Bronchial epithelial cell (primary cell): ENCODE results near the gene ANKRD13D. TPM values are rescaled to one million over a fixed set of nuclear protein-coding genes. Genes with fewer than 3 reads are reported as not detected.

Source experiments
- DNase-seq: peaks from one replicate; pipeline ENCODE4 v3.0.0-alpha.2; 2010; ENCODE audit warnings: low read depth
- FAIRE-seq: peaks from 2 replicates; lab custom pipeline; 2011; peaks lifted over from hg19 to GRCh38; lab: Jason Lieb, UNC
- H3K27me3 ChIP-seq: 2 replicates; pipeline ENCODE4 v1.5.1; 2011; ENCODE audit warnings: low read length; ENCODE audit not compliant: control insufficient read depth, insufficient read depth
- H3K36me3 ChIP-seq: 2 replicates; pipeline ENCODE4 v1.5.1; 2011; ENCODE audit warnings: low read length; ENCODE audit not compliant: control insufficient read depth, insufficient read depth
- H3K4me3 ChIP-seq: 2 replicates; pipeline ENCODE4 v1.5.1; 2011; ENCODE audit warnings: mild to moderate bottlenecking, low read depth, low read length, control low read depth
- total RNA-seq: library from RNA; depleted of rRNA; stranded (reverse); fragments of >200 nt; gene quantifications from 2 replicates; pipeline ENCODE4 v1.2.1, GENCODE V29; 2014
- TF ChIP-seq, protein P1 (sequence below): IDR thresholded peaks from 2 replicates; pipeline ENCODE4 v1.5.1; 2011; ENCODE audit warnings: mild to moderate bottlenecking, moderate library complexity, low read length, control low read depth, inconsistent platforms; ENCODE audit not compliant: insufficient read depth, severe bottlenecking

Gene ANKRD13D
- total RNA-seq, 1 donor from 2014 or later, result 22.4 TPM

DNA sequence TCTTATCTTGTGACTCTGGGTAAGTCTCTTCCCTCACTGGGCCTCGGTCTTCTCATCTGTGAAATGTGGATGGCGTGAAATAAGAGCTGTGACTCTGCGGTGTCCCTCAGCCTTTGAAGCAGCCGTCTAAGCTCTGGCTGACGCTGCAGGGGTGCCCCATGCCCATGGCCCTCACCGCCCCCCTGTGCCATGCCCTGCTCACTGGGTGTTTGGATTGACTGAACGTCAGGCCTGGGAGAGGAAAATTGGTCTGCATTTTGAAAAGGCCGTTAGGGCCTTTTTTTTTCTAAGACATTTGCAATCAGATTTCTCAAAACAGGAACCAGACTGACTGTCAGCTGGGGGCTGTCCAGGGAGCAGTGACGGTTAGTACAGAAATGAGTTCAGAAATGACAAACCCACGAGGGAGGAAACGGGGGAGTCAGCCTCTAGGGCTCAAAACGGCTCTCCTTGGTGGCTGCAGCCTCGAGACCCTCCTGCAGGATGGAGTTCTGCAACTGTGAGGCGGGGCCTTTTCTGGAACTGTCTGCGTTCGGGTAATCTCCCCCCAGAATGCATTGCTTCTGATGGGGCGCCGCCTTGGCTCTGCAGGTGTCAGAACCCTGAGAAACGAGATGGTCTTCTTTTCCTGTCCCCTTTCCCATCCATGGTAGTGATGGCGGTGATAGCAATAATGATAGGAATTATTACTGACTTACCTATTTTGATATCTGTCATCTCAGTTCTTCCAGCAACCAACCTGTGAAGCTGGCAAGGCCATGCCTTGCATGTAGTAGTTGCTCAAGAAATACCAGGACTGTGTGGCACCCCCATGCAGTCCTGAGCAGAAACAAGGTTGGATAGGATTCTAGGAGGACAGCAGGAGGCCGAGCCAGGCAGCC, 20.8 kb upstream of the ANKRD13D start:
- TF ChIP-seq, protein P1, sequence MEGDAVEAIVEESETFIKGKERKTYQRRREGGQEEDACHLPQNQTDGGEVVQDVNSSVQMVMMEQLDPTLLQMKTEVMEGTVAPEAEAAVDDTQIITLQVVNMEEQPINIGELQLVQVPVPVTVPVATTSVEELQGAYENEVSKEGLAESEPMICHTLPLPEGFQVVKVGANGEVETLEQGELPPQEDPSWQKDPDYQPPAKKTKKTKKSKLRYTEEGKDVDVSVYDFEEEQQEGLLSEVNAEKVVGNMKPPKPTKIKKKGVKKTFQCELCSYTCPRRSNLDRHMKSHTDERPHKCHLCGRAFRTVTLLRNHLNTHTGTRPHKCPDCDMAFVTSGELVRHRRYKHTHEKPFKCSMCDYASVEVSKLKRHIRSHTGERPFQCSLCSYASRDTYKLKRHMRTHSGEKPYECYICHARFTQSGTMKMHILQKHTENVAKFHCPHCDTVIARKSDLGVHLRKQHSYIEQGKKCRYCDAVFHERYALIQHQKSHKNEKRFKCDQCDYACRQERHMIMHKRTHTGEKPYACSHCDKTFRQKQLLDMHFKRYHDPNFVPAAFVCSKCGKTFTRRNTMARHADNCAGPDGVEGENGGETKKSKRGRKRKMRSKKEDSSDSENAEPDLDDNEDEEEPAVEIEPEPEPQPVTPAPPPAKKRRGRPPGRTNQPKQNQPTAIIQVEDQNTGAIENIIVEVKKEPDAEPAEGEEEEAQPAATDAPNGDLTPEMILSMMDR, result no peak
- no peaks in the 10 kb centered on the region for H3K27me3 ChIP-seq
- H3K36me3 ChIP-seq, result peaks cover 21% of the 10 kb centered on the region
- DNase-seq, result no peak
- FAIRE-seq, result no peak
- H3K4me3 ChIP-seq, result peak overlapping the region; percentile 76

DNA sequence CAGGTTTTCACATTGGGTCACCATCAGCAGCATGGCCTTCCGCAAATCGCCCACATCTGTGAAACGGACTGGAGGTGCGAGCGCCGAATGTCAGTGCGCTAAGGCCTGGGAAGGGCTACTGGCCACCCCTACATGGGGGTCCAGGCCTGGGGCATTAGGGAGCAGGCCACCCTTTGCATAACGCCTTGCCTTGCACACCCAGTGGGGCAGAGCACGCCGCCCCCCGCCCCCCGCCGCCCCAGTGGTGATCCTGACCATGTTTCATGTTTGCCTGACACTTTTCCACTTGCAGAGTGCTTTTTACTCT, 20.2 kb upstream of the ANKRD13D start:
- TF ChIP-seq, protein P1, result no peak
- DNase-seq (no peak), FAIRE-seq (no peak)
- Histone ChIP-seq H3K27me3 (no peaks in the 10 kb centered on the region), H3K36me3 (peaks cover 21% of the 10 kb centered on the region), H3K4me3 (no peak overlapping the region)

DNA sequence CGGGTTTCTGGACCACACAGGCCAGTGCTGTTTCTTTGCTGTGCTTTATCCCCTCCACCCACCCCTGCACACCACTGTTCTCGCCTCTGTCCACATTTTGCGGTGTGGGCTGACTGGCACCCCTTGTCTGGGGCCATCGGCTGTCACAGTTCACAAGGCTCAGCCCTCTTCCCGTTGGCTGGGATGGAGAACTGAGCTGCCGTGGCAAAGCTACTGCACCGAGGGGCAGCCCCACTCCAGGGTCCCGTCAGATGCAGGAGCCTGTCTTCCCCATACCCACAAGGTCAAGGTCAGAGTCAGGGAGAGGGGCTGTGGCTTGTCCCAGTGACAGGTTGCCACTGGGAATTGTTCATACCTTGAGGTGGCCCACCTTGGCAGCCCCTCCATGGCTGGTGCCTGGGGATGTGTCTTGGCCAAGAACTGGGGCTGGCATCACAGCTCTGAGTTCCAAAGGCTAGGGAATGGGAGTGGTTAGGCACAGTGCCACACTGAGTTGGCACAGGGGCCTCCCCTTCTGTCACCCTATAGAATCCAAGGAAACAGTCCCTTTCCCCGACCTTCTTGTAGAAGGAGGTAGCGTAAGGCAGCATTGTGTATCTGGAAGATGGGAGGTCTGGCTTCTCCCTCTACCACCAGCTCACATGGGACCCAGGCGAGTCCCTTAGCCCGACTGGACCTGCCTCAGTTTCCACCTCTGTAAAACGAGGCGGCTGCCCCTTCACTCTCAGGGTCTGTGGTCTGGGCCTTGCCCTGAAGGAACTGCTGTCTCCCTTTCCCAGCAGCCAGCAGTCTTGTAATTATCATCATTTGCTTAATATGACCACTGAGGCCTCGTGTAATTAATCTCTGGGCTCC, 19.5 kb upstream of the ANKRD13D start:
- FAIRE-seq (no peak), DNase-seq (no peak)
- no peaks in the 10 kb centered on the region for H3K27me3 ChIP-seq
- peaks cover 23% of the 10 kb centered on the region for H3K36me3 ChIP-seq
- no peak overlapping the region for H3K4me3 ChIP-seq
- TF ChIP-seq, protein P1, result no peak

DNA sequence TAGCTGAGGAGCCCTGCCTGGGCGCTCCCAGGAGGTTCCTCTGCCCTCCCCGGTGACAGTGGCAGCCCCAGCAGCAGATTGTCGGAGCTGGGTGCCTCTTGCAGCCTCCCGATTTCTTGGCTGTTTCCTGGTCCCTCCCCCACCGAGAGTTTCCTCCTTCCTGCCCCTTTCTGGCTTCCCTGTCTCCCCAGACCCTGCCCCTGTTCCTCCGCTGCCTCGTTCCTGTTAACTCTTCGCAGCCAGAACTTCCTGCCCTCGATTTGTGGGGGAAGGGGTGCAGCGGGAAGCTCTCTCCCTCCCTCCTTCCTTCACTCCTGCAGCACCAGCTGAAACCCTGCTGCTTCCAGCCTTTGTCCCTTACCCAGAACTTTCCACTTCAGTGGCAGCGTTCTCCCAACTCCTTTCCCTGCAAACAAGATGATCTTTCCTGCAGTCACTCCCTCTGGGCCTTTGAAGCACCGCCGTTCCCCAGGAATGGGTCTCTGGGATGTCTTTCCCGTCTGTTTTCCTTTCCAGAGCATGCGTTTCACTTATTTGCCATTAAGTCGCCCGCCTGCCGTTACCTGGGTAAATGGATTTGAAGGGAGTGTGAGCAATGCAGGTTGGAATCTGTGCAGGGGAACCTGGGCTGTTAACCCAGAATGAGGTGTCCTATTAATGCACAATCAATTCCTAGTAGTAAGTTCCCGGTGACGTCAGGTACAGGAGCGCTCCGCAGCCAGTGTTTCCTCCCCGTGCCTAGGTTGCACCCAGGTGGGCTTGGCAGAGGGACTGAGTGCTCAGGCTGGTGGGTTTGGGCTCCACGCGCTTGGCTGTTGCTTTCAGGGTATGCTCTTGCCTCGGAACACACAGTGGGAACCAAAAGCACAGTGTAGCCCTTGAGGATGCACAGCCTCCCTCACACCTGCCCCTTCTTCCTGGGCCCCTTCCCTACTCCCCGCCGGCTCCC, 18.6 kb upstream of the ANKRD13D start:
- TF ChIP-seq, protein P1, result no peak
- no peak for DNase-seq

DNA sequence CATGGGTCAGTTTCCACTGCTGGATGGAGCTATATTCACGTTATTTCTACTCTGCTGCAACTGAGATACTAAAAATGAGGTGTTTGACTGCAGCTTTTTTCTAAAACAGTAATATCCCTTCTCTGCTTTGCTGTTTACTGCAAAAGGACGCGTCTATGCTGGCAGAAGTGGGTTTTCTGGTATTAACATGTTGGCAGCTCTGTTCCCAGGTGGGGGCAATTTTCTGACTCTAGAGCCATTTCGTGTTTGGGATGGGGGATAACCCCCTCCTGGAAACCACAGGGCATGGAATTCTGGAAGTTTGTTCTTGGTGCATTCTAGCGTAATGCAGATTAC, 17.9 kb upstream of the ANKRD13D start:
- H3K4me3 ChIP-seq, result no peak overlapping the region

More for the DNA sequence above, 18.6 kb upstream of the ANKRD13D start:
- no peak for FAIRE-seq
- Histone ChIP-seq H3K27me3 (no peaks in the 10 kb centered on the region), H3K36me3 (peaks cover 26% of the 10 kb centered on the region), H3K4me3 (no peak overlapping the region)

More for the DNA sequence above, 17.9 kb upstream of the ANKRD13D start:
- Histone ChIP-seq H3K27me3 (no peaks in the 10 kb centered on the region), H3K36me3 (peaks cover 30% of the 10 kb centered on the region)
- TF ChIP-seq, protein P1, result no peak
- no peak for DNase-seq
- FAIRE-seq, result no peak
